Skeletal muscle cell (primary cell): Measurements from ENCODE around the gene GUCA1A.
"Not testable (repeated sequence)": the region's sequence is repeated elsewhere in the genome, so short reads cannot be mapped to it uniquely, and the experiment has no call there.

Experiments used
- DNase-seq: peaks from one replicate; pipeline ENCODE4 v3.0.0-alpha.2; 2010; ENCODE audit warnings: low read depth
- H3K4me3 ChIP-seq: 2 replicates; pipeline ENCODE4 v1.5.1; 2011; ENCODE audit warnings: low read depth, mild to moderate bottlenecking, control low read depth, low read length, moderate library complexity

Gene GUCA1A

GRCh38 chr6:42199106-42199981, 26.2 kb downstream of the GUCA1A start:
- DNase-seq, result no peak
- H3K4me3 ChIP-seq, result no peak overlapping the region

- no peak overlapping the region for H3K4me3 ChIP-seq
- peak; percentile 82 for DNase-seq
Measured at GRCh38 chr6:42200035-42200434, 26.9 kb downstream of the GUCA1A start.

- no peak overlapping the region for H3K4me3 ChIP-seq
- DNase-seq, result no peak
Measured at GRCh38 chr6:42201382-42201781, 28.2 kb downstream of the GUCA1A start.

GRCh38 chr6:42202131-42202915, 29.2 kb downstream of the GUCA1A start:
- not testable (repeated sequence) for H3K4me3 ChIP-seq, DNase-seq

- no peak for DNase-seq
- H3K4me3 ChIP-seq, result no peak overlapping the region
Measured at GRCh38 chr6:42203183-42203582, 30.0 kb downstream of the GUCA1A start.

GRCh38 chr6:42204768-42205282, 31.7 kb downstream of the GUCA1A start:
- DNase-seq, result no peak
- H3K4me3 ChIP-seq, result no peak overlapping the region

GRCh38 chr6:42207559-42207958, 34.4 kb downstream of the GUCA1A start:
- not testable (repeated sequence) for DNase-seq, H3K4me3 ChIP-seq

GRCh38 chr6:42210551-42210950, 37.4 kb downstream of the GUCA1A start:
- no peak overlapping the region for H3K4me3 ChIP-seq
- no peak for DNase-seq

- no peak for DNase-seq
- H3K4me3 ChIP-seq, result no peak overlapping the region
Measured at GRCh38 chr6:42211726-42212125, 38.6 kb downstream of the GUCA1A start.

GRCh38 chr6:42212442-42212841, 39.3 kb downstream of the GUCA1A start:
- no peak for DNase-seq
- no peak overlapping the region for H3K4me3 ChIP-seq

- not testable (repeated sequence) for DNase-seq
- H3K4me3 ChIP-seq, result peak overlapping the region; percentile 91
Measured at GRCh38 chr6:42216495-42216894, 43.3 kb downstream of the GUCA1A start.

- H3K4me3 ChIP-seq, result peak overlapping the region; percentile 91
- DNase-seq, result no peak
Measured at GRCh38 chr6:42217157-42217518, 44.0 kb downstream of the GUCA1A start.

GRCh38 chr6:42217519-42218367, 44.6 kb downstream of the GUCA1A start, which contains the start of gene MRPS10:
TSS of gene MRPS10 (minus strand) at chr6:42217861. CDS start at chr6:42217849, 12 bp downstream.
- H3K4me3 ChIP-seq, result peak within 1 kb of the TSS; percentile 91
- peak; percentile 88 for DNase-seq

GRCh38 chr6:42220807-42221206, 47.6 kb downstream of the GUCA1A start:
- no peak for DNase-seq
- H3K4me3 ChIP-seq, result no peak overlapping the region

GRCh38 chr6:42221546-42221945, 48.4 kb downstream of the GUCA1A start:
- no peak for DNase-seq

GRCh38 chr6:42222448-42222847, 49.3 kb downstream of the GUCA1A start:
- no peak overlapping the region for H3K4me3 ChIP-seq
- DNase-seq, result no peak

More at GRCh38 chr6:42221546-42221945, 48.4 kb downstream of the GUCA1A start:
- no peak overlapping the region for H3K4me3 ChIP-seq

- no peak overlapping the region for H3K4me3 ChIP-seq
- peak; percentile 67 for DNase-seq
Measured at GRCh38 chr6:42224222-42225028, 51.3 kb downstream of the GUCA1A start.

- no peak overlapping the region for H3K4me3 ChIP-seq
- no peak for DNase-seq
Measured at GRCh38 chr6:42225029-42225339, 51.8 kb downstream of the GUCA1A start.

- DNase-seq, result no peak
- no peak overlapping the region for H3K4me3 ChIP-seq
Measured at GRCh38 chr6:42225419-42225818, 52.3 kb downstream of the GUCA1A start.
